GM21515 (cell line): ENCODE data around the gene BAG3.

ENCODE experiments used
- ATAC-seq: cut with Tn5 transposase; IDR thresholded peaks from one replicate; pipeline ENCODE4 v1.9.1; 2021; ENCODE audit not compliant: unreplicated experiment

The BAG3 gene

GRCh38 chr10:119665901-119666708 is 14.9 kb downstream of the BAG3 start:
- ATAC-seq: no peak

GRCh38 chr10:119666709-119667004 is 15.5 kb downstream of the BAG3 start:
- ATAC-seq: no peak

- ATAC-seq: no peak
These were observed 16.6 kb downstream of the BAG3 start for GRCh38 chr10:119667562-119668328.

- ATAC-seq: no peak
These were observed 17.3 kb downstream of the BAG3 start for GRCh38 chr10:119668461-119668860.

GRCh38 chr10:119669331-119669730 is 18.2 kb downstream of the BAG3 start:
- no peak for ATAC-seq

- ATAC-seq: no peak
These were observed 18.9 kb downstream of the BAG3 start for GRCh38 chr10:119669975-119670640.

- no peak for ATAC-seq
These were observed 19.5 kb downstream of the BAG3 start for GRCh38 chr10:119670717-119671116.

- no peak for ATAC-seq
These were observed 20.2 kb downstream of the BAG3 start for GRCh38 chr10:119671381-119671780.

- ATAC-seq: no peak
These were observed 21.1 kb downstream of the BAG3 start for GRCh38 chr10:119672291-119672690.

- ATAC-seq: no peak
These were observed 22.1 kb downstream of the BAG3 start for GRCh38 chr10:119673271-119673670.

GRCh38 chr10:119675483-119676170 is 24.4 kb downstream of the BAG3 start:
- no peak for ATAC-seq

GRCh38 chr10:119677126-119677525 is 25.9 kb downstream of the BAG3 start:
- no peak for ATAC-seq

GRCh38 chr10:119677904-119678755 is 26.9 kb downstream of the BAG3 start:
- ATAC-seq: no peak

- no peak for ATAC-seq
These were observed 28.3 kb downstream of the BAG3 start for GRCh38 chr10:119679480-119679829.

GRCh38 chr10:119680050-119680449 is 28.9 kb downstream of the BAG3 start:
- ATAC-seq: no peak

GRCh38 chr10:119680650-119681081 is 29.5 kb downstream of the BAG3 start:
- ATAC-seq: no peak

GRCh38 chr10:119686465-119687191 is 35.4 kb downstream of the BAG3 start:
- peak; percentile 87 for ATAC-seq

GRCh38 chr10:119687192-119688032 is 36.2 kb downstream of the BAG3 start:
- no peak for ATAC-seq

GRCh38 chr10:119688033-119688508 is 36.9 kb downstream of the BAG3 start:
- no peak for ATAC-seq
